Smooth muscle cell (in vitro differentiated cells): ENCODE data around the gene CNOT11. TPM values are rescaled to one million over a fixed set of nuclear protein-coding genes. Genes with fewer than 3 reads are reported as not detected.
A peak's percentile ranks its signal among the peaks of the same experiment; 100 is the strongest.

Experiments
- DNase-seq: peaks from one replicate; lab custom pipeline; 2025; ENCODE audit not compliant: unreplicated experiment; lab: John Stamatoyannopoulos, UW
- H2AFZ ChIP-seq: fragments of 200-600 bp; sonication (generic); 2 replicates; pipeline ENCODE4 v1.6.0; 2016; ENCODE audit warnings: antibody characterized with exemption, low read depth, mild to moderate bottlenecking
- H3F3A ChIP-seq: fragments of 200-600 bp; sonication (generic); 2 replicates; pipeline ENCODE4 v1.6.0; 2017; ENCODE audit warnings: antibody characterized with exemption, low read depth
- H3K27ac ChIP-seq: fragments of 200-600 bp; sonication (generic); 2 replicates; pipeline ENCODE4 v1.5.1; 2016; ENCODE audit warnings: low read depth, mild to moderate bottlenecking
- H3K27me3 ChIP-seq: fragments of 200-600 bp; sonication (generic); 2 replicates; pipeline ENCODE4 v1.6.1; 2016; ENCODE audit warnings: low read depth, mild to moderate bottlenecking
- H3K36me3 ChIP-seq: fragments of 200-600 bp; sonication (generic); 2 replicates; pipeline ENCODE4 v1.5.1; 2016; ENCODE audit warnings: low read depth
- H3K4me1 ChIP-seq: fragments of 200-600 bp; sonication (generic); 2 replicates; pipeline ENCODE4 v1.5.1; 2016; ENCODE audit warnings: low read depth
- H3K4me2 ChIP-seq: fragments of 200-600 bp; sonication (generic); 2 replicates; pipeline ENCODE4 v1.6.0; 2016; ENCODE audit warnings: mild to moderate bottlenecking
- H3K4me3 ChIP-seq: fragments of 200-600 bp; sonication (generic); 2 replicates; pipeline ENCODE4 v1.5.1; 2016; ENCODE audit warnings: mild to moderate bottlenecking
- H3K79me2 ChIP-seq: fragments of 200-600 bp; sonication (generic); 2 replicates; pipeline ENCODE4 v1.6.0; 2016; ENCODE audit warnings: low read depth, mild to moderate bottlenecking
- H3K9ac ChIP-seq: fragments of 200-600 bp; sonication (generic); 2 replicates; pipeline ENCODE4 v1.6.0; 2016; ENCODE audit warnings: low read depth
- H3K9me3 ChIP-seq: fragments of 200-600 bp; sonication (generic); replicated peaks from 2 replicates; pipeline ENCODE4 v1.5.1; 2016; ENCODE audit warnings: low read depth
- H4K20me1 ChIP-seq: fragments of 200-600 bp; sonication (generic); 2 replicates; pipeline ENCODE4 v1.6.0; 2016; ENCODE audit warnings: low read depth
- WGBS: methylation state at CpG from one replicate; pipeline ENCODE4 v1.1.7; 2016; ENCODE audit warnings: low lambda C conversion rate; 5-methylcytosine and 5-hydroxymethylcytosine counted together
- polyA plus RNA-seq: library from polyadenylated mRNA; unstranded; fragments of >200 nt; fragmentation: Nextera tagmentation; extraction: Ambion mirVana; gene quantifications from 2 replicates; pipeline ENCODE4 v1.2.1, GENCODE V29; 2016
- total RNA-seq: library from RNA; depleted of rRNA; stranded (reverse); fragments of >200 nt; gene quantifications from 2 replicates; pipeline ENCODE4 v1.2.3, GENCODE V29; 2014
- TF ChIP-seq, protein P1 (sequence below): fragments of 200-600 bp; sonication (generic); IDR thresholded peaks from 2 replicates; pipeline ENCODE4 v1.5.1; 2017; ENCODE audit warnings: borderline replicate concordance, mild to moderate bottlenecking, antibody characterized with exemption; ENCODE audit not compliant: insufficient read depth, poor library complexity, severe bottlenecking

The CNOT11 gene
- total and polyA plus RNA-seq, 2 experiments from 2014 or later: 50.0 to 65.2 TPM

DNA sequence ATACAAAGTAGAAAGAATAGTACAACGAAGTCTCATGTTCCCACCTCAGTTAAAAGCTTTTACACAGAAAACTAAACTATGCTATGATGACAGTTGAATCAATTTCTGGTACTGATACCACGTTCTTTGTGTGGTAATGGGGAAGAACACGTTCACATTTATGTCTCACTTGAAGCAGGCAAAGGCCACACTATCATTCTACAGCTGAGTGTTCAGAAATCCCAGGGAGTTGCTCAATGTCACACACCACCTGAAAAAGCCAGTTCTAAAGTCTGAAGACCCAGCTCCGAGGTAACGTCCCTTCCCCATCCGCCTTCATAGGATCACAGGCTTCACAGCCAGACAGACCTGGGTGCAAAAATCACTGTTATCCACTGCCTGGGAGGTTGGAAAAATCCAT, 46.9 kb downstream of the CNOT11 start:
- Histone ChIP-seq H2AFZ (no peak overlapping the region), H3K4me1 (no peaks in the 10 kb centered on the region), H3K4me3 (no peak overlapping the region), H3F3A (no peaks in the 10 kb centered on the region), H3K79me2 (peaks cover 100% of the 10 kb centered on the region), H3K27ac (peak overlapping the region; percentile 51), H3K27me3 (no peaks in the 10 kb centered on the region), H4K20me1 (peaks cover 100% of the 10 kb centered on the region), H3K9ac (no peak overlapping the region), H3K36me3 (no peaks in the 10 kb centered on the region), H3K9me3 (no peaks in the 10 kb centered on the region), H3K4me2 (no peak overlapping the region)
- TF ChIP-seq, protein P1, sequence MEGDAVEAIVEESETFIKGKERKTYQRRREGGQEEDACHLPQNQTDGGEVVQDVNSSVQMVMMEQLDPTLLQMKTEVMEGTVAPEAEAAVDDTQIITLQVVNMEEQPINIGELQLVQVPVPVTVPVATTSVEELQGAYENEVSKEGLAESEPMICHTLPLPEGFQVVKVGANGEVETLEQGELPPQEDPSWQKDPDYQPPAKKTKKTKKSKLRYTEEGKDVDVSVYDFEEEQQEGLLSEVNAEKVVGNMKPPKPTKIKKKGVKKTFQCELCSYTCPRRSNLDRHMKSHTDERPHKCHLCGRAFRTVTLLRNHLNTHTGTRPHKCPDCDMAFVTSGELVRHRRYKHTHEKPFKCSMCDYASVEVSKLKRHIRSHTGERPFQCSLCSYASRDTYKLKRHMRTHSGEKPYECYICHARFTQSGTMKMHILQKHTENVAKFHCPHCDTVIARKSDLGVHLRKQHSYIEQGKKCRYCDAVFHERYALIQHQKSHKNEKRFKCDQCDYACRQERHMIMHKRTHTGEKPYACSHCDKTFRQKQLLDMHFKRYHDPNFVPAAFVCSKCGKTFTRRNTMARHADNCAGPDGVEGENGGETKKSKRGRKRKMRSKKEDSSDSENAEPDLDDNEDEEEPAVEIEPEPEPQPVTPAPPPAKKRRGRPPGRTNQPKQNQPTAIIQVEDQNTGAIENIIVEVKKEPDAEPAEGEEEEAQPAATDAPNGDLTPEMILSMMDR: no peak
- no peak for DNase-seq
- 80% methylated on average over 6 of the region's 6 CpGs for WGBS

- Histone ChIP-seq H3K27ac (peak overlapping the region; percentile 51), H3K4me3 (no peak overlapping the region), H3K79me2 (peaks cover 100% of the 10 kb centered on the region), H2AFZ (no peak overlapping the region), H3K27me3 (no peaks in the 10 kb centered on the region), H3K4me2 (peak overlapping the region; percentile 32), H3K9ac (no peak overlapping the region), H4K20me1 (peaks cover 100% of the 10 kb centered on the region), H3K4me1 (peaks cover 3% of the 10 kb centered on the region), H3K36me3 (no peaks in the 10 kb centered on the region), H3F3A (no peaks in the 10 kb centered on the region), H3K9me3 (no peaks in the 10 kb centered on the region)
- no peak for DNase-seq
- TF ChIP-seq, protein P1: no peak
- 86% methylated on average over 1 of the region's 1 CpG for WGBS
Observed at GRCh38 chr2:101300164-101300563, 47.5 kb downstream of the CNOT11 start.

DNA sequence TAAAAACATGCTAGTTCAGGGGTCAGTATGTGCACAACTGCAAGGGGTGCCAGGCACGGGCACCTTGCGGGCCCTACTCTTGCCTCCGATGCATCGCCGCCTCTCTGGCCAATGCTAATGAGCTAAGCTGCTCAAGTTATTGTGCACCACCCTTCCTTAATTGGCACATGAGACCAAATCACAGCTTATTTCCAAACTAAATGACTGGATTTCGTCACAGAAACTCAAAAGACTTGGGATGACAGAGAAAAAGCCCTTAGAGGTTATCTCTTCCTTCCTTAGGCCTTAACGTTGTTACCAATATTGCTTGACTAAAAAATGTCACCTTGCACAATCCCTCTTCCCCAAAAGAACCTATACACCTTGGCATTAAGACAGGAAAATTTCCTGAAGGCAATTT, 48.1 kb downstream of the CNOT11 start:
- H3K4me1 ChIP-seq: peaks cover 7% of the 10 kb centered on the region
- peaks cover 100% of the 10 kb centered on the region for H3K79me2 ChIP-seq
- no peak overlapping the region for H3K4me3 ChIP-seq
- H3K27me3 ChIP-seq: no peaks in the 10 kb centered on the region
- no peak overlapping the region for H2AFZ ChIP-seq
- H3F3A ChIP-seq: no peaks in the 10 kb centered on the region
- no peaks in the 10 kb centered on the region for H3K36me3 ChIP-seq
- no peak overlapping the region for H3K27ac ChIP-seq
- peaks cover 100% of the 10 kb centered on the region for H4K20me1 ChIP-seq
- H3K9ac ChIP-seq: no peak overlapping the region
- WGBS: 69% methylated on average over 7 of the region's 7 CpGs
- TF ChIP-seq, protein P1: no peak
- peak overlapping the region; percentile 32 for H3K4me2 ChIP-seq
- H3K9me3 ChIP-seq: no peaks in the 10 kb centered on the region
- no peak for DNase-seq

DNA sequence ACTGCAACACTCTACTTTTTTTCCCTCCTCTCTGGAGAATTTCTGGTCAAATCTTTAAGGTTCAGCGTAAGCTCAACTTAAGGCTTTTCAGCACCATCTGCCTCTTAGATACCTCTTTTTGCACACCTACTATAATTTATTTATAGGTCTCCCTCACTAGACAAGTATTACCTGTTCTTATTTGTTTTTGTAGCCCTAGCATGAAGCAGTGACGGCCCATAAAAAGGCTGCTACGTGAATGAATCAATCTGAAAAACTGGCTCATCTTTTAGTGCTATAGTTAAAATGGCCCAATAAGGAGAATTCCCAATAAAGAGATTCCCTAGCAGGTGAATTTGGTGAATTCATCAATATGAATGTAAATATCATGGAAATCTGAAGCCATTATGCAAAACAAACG, 49.3 kb downstream of the CNOT11 start:
- Histone ChIP-seq H3K36me3 (no peaks in the 10 kb centered on the region), H3K79me2 (peaks cover 89% of the 10 kb centered on the region), H3K4me1 (peaks cover 7% of the 10 kb centered on the region), H3K9ac (no peak overlapping the region), H3F3A (no peaks in the 10 kb centered on the region), H3K9me3 (no peaks in the 10 kb centered on the region), H3K27ac (peak overlapping the region; percentile 27), H3K4me2 (no peak overlapping the region), H3K4me3 (no peak overlapping the region), H2AFZ (no peak overlapping the region), H3K27me3 (no peaks in the 10 kb centered on the region), H4K20me1 (peaks cover 98% of the 10 kb centered on the region)
- 73% methylated on average over 4 of the region's 4 CpGs for WGBS
- TF ChIP-seq, protein P1: no peak
- no peak for DNase-seq
